GM06990 (cell line): ENCODE results near the gene DLG4.

Experiments used
- DNase-seq: peaks from one replicate; pipeline ENCODE4 v3.0.0-alpha.2; 2011; ENCODE audit not compliant: insufficient read length; ENCODE audit errors: extremely low read depth
- H3K27me3 ChIP-seq: replicated peaks from 2 replicates; pipeline ENCODE4 v1.6.0; 2011; ENCODE audit warnings: low read length; ENCODE audit not compliant: control insufficient read depth, insufficient read depth
- H3K36me3 ChIP-seq: 2 replicates; pipeline ENCODE4 v1.5.1; 2011; ENCODE audit warnings: low read length; ENCODE audit not compliant: control insufficient read depth, insufficient read depth
- H3K4me3 ChIP-seq: replicated peaks from 2 replicates; pipeline ENCODE4 v1.5.1; 2011; ENCODE audit warnings: low read depth, mild to moderate bottlenecking, control low read depth, low read length
- TF ChIP-seq, protein P1 (sequence below): IDR thresholded peaks from 2 replicates; pipeline ENCODE4 v1.5.1; 2011; ENCODE audit warnings: low read length, control low read depth, mild to moderate bottlenecking, inconsistent platforms; ENCODE audit not compliant: insufficient read depth, poor library complexity, severe bottlenecking

DLG4 gene

DNA sequence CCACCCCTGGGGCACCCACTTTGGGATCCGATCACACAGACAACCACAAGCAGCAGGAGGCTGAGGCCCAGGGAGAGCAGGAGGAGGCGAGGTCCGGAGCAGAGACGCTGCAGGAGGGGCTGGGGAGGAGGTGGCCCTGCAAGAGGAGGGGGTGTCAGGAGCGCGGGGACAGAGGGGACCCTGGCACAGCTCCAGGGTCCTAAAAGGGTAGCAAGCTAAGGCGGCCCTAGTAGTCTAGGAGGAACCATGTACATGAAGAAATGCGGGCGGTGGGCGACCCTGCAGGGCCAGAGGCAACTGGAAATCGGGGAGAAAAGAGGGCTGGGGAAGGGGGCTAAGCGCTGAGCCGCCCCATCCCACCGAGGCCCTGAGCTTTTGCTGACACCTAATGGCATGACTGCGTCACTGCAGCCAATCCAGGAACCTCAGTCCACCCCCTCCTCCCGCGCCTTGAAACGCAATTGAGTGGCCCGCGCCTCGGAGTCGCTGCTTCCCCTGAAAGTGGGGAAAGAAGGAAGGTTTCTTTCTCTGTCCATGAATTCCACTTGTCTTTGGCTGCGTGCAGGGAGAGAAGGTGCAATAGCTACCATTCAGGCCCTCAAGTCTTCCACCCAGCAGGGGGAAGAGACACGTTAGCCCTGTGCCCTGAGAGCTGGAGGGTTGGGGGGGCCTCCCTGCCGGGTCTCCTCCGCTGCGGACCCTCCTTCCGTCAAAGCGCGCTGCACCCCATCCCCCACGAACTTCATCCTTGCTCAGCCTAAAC, 42.3 kb downstream of the DLG4 start:
- TF ChIP-seq, protein P1, sequence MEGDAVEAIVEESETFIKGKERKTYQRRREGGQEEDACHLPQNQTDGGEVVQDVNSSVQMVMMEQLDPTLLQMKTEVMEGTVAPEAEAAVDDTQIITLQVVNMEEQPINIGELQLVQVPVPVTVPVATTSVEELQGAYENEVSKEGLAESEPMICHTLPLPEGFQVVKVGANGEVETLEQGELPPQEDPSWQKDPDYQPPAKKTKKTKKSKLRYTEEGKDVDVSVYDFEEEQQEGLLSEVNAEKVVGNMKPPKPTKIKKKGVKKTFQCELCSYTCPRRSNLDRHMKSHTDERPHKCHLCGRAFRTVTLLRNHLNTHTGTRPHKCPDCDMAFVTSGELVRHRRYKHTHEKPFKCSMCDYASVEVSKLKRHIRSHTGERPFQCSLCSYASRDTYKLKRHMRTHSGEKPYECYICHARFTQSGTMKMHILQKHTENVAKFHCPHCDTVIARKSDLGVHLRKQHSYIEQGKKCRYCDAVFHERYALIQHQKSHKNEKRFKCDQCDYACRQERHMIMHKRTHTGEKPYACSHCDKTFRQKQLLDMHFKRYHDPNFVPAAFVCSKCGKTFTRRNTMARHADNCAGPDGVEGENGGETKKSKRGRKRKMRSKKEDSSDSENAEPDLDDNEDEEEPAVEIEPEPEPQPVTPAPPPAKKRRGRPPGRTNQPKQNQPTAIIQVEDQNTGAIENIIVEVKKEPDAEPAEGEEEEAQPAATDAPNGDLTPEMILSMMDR: peak; percentile 93
- DNase-seq: no peak
- Histone ChIP-seq H3K4me3 (no peak overlapping the region), H3K27me3 (0 out of 2 replicates have a peak, but pooled peaks cover 1% of the 10 kb centered on the region), H3K36me3 (no peaks in the 10 kb centered on the region)

DNA sequence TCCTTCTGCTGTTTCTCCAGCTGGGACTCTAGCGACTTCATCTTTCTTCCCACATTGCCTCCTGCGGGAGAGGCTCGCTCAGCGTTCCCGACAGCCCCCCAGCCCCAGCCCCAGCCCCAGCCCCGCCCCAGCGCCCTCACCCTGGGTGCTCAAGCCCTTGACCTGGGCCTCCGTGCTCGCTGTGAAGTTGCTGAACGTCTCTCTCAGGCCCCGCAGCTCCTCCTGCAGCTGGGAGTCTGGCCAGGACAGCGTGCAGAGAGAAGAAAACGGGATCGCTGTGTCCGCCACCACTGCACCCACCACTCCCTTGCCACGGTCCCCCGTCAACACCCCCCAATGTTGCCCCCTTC, 42.8 kb downstream of the DLG4 start:
- no peaks in the 10 kb centered on the region for H3K36me3 ChIP-seq
- TF ChIP-seq, protein P1: no peak
- H3K4me3 ChIP-seq: no peak overlapping the region
- H3K27me3 ChIP-seq: 0 out of 2 replicates have a peak, but pooled peaks cover 1% of the 10 kb centered on the region
- DNase-seq: no peak

DNA sequence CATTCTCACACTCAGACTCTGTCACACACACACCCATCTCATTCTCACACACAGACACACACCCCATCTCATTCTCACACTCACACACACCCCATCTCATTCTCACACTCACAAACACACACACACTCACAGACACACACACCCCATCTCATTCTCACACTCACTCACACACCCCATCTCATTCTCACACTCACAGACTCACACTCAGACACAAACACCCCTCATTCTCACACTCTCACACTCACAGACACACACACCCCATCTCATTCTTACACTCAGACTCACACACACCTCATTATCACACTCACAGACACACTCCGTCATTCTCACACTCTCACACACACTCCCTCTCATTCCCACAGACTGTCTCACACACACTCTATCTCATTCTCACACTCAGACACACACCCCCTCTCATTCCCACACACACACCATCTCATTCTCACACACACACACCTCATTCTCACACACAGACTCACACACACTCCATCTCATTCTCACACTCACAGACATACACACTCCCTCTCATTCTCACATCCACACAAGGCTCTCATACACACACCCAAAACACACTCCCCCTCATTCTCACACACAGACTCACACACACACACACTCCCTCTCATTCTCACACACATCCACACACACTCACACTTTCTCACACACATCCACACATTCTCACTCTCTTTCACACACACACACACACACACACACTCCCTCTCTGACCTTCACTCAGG, 43.4 kb downstream of the DLG4 start:
- TF ChIP-seq, protein P1: no peak
- 0 out of 2 replicates have a peak, but pooled peaks cover 1% of the 10 kb centered on the region for H3K27me3 ChIP-seq
- DNase-seq: no peak
- no peaks in the 10 kb centered on the region for H3K36me3 ChIP-seq
- H3K4me3 ChIP-seq: no peak overlapping the region

DNA sequence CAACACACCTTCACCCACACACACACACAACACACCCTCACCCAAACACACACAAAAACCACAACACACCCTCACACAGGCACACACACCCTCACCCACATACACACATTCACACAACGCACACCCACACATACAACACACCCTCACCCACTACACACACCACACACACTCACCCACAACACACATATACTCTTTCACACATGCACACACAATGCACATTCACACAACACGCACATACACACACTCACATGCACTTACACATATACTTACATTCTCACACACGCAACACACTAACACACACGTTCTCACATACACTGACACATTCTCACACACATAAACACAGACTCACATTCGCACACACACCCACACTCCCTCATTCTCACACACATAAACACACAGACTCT, 44.3 kb downstream of the DLG4 start:
- 0 out of 2 replicates have a peak, but pooled peaks cover 1% of the 10 kb centered on the region for H3K27me3 ChIP-seq
- no peak overlapping the region for H3K4me3 ChIP-seq
- TF ChIP-seq, protein P1: no peak
- H3K36me3 ChIP-seq: no peaks in the 10 kb centered on the region
- no peak for DNase-seq

DNA sequence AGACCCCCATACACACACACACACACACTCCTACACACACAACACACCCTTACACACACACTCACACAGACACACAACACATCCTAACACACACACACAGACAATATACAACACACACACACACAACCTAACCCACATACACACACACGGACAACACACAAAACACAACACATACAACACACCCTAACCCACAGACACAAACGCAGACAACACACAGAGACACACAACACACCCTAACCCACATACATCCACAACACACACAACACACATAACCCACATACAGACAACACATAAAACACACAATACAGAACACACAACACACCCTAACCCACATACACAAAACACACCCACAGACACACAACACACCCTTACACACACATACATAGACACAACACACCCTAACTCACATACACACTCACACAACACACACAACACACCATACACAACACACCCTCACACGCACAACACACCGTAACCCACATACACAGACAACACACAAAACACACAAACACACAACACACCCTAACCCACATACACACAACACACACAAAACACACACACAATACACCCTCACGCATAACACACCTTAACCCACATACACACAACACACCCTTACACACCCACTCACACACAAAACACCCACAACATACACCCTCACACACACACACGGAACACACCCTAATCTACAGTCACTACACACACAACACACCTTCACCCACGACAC, 44.9 kb downstream of the DLG4 start:
- Histone ChIP-seq H3K4me3 (no peak overlapping the region), H3K36me3 (no peaks in the 10 kb centered on the region), H3K27me3 (0 out of 2 replicates have a peak, but pooled peaks cover 1% of the 10 kb centered on the region)
- TF ChIP-seq, protein P1: no peak
- DNase-seq: no peak
